Astrocyte (in vitro differentiated cells and primary cell): Measurements from ENCODE around the gene DOCK3. TPM values are rescaled to one million over a fixed set of nuclear protein-coding genes. Genes with fewer than 3 reads are reported as not detected.

ENCODE experiments used
- DNase-seq: peaks from one replicate; pipeline ENCODE4 v3.0.0-alpha.2; 2010; ENCODE audit warnings: low read depth
- FAIRE-seq: peaks from 2 replicates; lab custom pipeline; 2011; peaks lifted over from hg19 to GRCh38; lab: Jason Lieb, UNC
- H2AFZ ChIP-seq: 2 replicates; pipeline ENCODE4 v1.6.0; 2012; ENCODE audit warnings: low read depth, low read length, inconsistent platforms
- H3K27ac ChIP-seq: 2 replicates; pipeline ENCODE4 v1.5.1; 2011; ENCODE audit warnings: low read depth, low read length, inconsistent platforms
- H3K27me3 ChIP-seq: 2 replicates; pipeline ENCODE4 v1.6.0; 2011; ENCODE audit warnings: low read length, inconsistent platforms; ENCODE audit not compliant: insufficient read depth
- H3K36me3 ChIP-seq: 2 replicates; pipeline ENCODE4 v1.5.1; 2011; ENCODE audit warnings: low read length, inconsistent platforms; ENCODE audit not compliant: insufficient read depth
- H3K4me1 ChIP-seq: 2 replicates; pipeline ENCODE4 v1.5.1; 2011; ENCODE audit warnings: low read length, inconsistent platforms; ENCODE audit not compliant: insufficient read depth
- H3K4me2 ChIP-seq: 2 replicates; pipeline ENCODE4 v1.6.0; 2012; ENCODE audit warnings: low read length, inconsistent platforms
- H3K4me3 ChIP-seq: 2 replicates; pipeline ENCODE4 v1.5.1; 2011; ENCODE audit warnings: low read depth, mild to moderate bottlenecking, low read length, inconsistent platforms; ENCODE audit not compliant: insufficient read depth
- H3K79me2 ChIP-seq: 2 replicates; pipeline ENCODE4 v1.6.0; 2012; ENCODE audit warnings: mild to moderate bottlenecking, low read length, inconsistent platforms; ENCODE audit not compliant: insufficient read depth
- H3K9ac ChIP-seq: 2 replicates; pipeline ENCODE4 v1.6.0; 2012; ENCODE audit warnings: mild to moderate bottlenecking, low read length, inconsistent platforms
- H3K9me3 ChIP-seq: 2 replicates; pipeline ENCODE4 v1.5.1; 2012; ENCODE audit warnings: low read depth, mild to moderate bottlenecking, low read length, inconsistent platforms; ENCODE audit not compliant: insufficient read depth
- H4K20me1 ChIP-seq: 2 replicates; pipeline ENCODE4 v1.6.0; 2012; ENCODE audit warnings: low read length, inconsistent platforms; ENCODE audit not compliant: insufficient read depth
- H3K27ac Mint-ChIP-seq: one replicate; pipeline ENCODE4 v1.8.0; 2021; ENCODE audit warnings: mild to moderate bottlenecking, mixed read lengths; ENCODE audit not compliant: unreplicated experiment
- H3K27me3 Mint-ChIP-seq: one replicate; pipeline ENCODE4 v1.8.0; 2021; ENCODE audit warnings: low read depth, mixed read lengths; ENCODE audit not compliant: unreplicated experiment
- H3K36me3 Mint-ChIP-seq: one replicate; pipeline ENCODE4 v1.8.0; 2021; ENCODE audit warnings: low read depth, mixed read lengths; ENCODE audit not compliant: unreplicated experiment
- H3K4me1 Mint-ChIP-seq: one replicate; pipeline ENCODE4 v1.8.0; 2021; ENCODE audit warnings: low read depth, mixed read lengths; ENCODE audit not compliant: unreplicated experiment
- H3K4me3 Mint-ChIP-seq: one replicate; pipeline ENCODE4 v1.8.0; 2021; ENCODE audit warnings: mild to moderate bottlenecking, moderate library complexity, mixed read lengths; ENCODE audit not compliant: unreplicated experiment
- H3K9me3 Mint-ChIP-seq: one replicate; pipeline ENCODE4 v1.8.0; 2021; ENCODE audit warnings: mild to moderate bottlenecking, mixed read lengths; ENCODE audit not compliant: unreplicated experiment
- EZH2 ChIP-seq: IDR thresholded peaks from 2 replicates; pipeline ENCODE4 v1.6.1; 2012; ENCODE audit warnings: mild to moderate bottlenecking, low read length, inconsistent platforms; ENCODE audit not compliant: insufficient read depth
- total RNA-seq: library from RNA; stranded (reverse); gene quantifications from 2 replicates; pipeline ENCODE4 v1.2.1, GENCODE V29; 2021
- TF ChIP-seq, protein P1 (sequence below): IDR thresholded peaks from 2 replicates; pipeline ENCODE4 v1.5.1; 2011; ENCODE audit warnings: low read depth, mild to moderate bottlenecking, inconsistent platforms, low read length, moderate library complexity; ENCODE audit not compliant: insufficient read depth

The DOCK3 gene
- total RNA-seq, 1 donor from 2014 or later = 3.3 TPM

DNA sequence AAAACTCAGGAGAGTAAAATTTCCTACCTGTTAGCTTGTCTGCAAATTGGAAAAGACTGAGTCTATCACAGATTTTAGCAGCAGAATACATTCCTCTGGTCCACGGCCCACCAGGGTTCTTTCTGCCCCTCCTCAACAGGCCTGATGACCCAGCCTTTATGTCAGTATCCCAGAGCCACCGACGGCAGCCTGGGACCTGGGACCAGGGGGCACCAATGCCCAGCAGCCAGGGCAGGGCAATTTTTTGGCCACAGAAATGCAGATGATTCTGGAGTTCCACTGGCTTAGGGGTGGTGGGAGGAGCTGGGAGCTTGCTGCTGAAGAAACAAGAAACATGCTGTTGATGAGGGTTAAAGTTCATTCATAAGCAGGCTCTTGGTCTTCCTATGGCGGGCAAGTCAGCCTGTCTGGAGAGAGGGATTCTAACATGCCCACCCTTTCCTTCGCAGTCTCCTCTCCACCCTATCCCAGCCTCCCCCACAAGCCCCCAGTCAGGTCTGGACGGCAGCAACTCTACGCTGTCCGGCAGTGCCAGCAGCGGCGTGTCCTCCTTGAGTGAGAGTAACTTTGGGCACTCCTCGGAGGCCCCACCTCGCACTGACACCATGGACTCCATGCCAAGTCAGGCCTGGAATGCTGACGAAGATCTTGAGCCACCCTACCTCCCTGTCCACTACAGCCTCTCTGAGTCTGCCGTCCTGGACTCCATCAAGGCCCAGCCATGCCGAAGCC, 706.0 kb downstream of the DOCK3 start:
- FAIRE-seq (no peak), DNase-seq (no peak)
- Histone ChIP-seq H3K27ac (no peak overlapping the region), H3K36me3 (no peaks in the 10 kb centered on the region), H3K79me2 (peaks cover 22% of the 10 kb centered on the region), H3K9me3 (no peaks in the 10 kb centered on the region), H3K4me2 (no peak overlapping the region), H3K4me1 (peaks cover 8% of the 10 kb centered on the region), H3K4me3 (no peak overlapping the region), H4K20me1 (peaks cover 2% of the 10 kb centered on the region), H2AFZ (no peak overlapping the region), H3K9ac (no peak overlapping the region), H3K27me3 (no peaks in the 10 kb centered on the region)
- TF ChIP-seq, protein P1, sequence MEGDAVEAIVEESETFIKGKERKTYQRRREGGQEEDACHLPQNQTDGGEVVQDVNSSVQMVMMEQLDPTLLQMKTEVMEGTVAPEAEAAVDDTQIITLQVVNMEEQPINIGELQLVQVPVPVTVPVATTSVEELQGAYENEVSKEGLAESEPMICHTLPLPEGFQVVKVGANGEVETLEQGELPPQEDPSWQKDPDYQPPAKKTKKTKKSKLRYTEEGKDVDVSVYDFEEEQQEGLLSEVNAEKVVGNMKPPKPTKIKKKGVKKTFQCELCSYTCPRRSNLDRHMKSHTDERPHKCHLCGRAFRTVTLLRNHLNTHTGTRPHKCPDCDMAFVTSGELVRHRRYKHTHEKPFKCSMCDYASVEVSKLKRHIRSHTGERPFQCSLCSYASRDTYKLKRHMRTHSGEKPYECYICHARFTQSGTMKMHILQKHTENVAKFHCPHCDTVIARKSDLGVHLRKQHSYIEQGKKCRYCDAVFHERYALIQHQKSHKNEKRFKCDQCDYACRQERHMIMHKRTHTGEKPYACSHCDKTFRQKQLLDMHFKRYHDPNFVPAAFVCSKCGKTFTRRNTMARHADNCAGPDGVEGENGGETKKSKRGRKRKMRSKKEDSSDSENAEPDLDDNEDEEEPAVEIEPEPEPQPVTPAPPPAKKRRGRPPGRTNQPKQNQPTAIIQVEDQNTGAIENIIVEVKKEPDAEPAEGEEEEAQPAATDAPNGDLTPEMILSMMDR = no peak
- no peak for TF ChIP-seq EZH2
- Mint-ChIP-seq H3K27ac (no peak overlapping the region), H3K36me3 (peaks cover 3% of the 10 kb centered on the region), H3K9me3 (no peaks in the 10 kb centered on the region), H3K4me1 (peaks cover 2% of the 10 kb centered on the region), H3K4me3 (no peak overlapping the region), H3K27me3 (peaks cover 4% of the 10 kb centered on the region)

DNA sequence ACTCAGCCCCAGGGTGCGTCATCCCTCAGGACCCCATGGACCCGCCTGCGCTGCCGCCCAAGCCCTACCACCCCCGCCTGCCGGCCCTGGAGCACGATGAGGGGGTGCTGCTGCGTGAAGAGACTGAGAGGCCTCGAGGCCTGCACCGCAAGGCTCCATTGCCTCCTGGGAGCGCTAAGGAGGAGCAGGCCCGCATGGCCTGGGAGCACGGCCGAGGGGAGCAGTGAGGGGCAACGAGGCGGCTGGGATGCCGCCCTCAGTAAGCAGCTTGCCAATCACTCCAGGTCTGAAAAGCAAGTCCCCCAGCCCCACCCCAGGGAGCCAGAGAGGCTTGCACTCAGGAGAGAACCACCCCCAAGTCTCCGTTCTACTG, 706.6 kb downstream of the DOCK3 start:
- Histone ChIP-seq H4K20me1 (peaks cover 8% of the 10 kb centered on the region), H3K27ac (no peak overlapping the region), H3K9ac (no peak overlapping the region), H3K9me3 (no peaks in the 10 kb centered on the region), H3K4me3 (no peak overlapping the region), H3K4me2 (no peak overlapping the region), H3K27me3 (no peaks in the 10 kb centered on the region), H3K36me3 (no peaks in the 10 kb centered on the region), H3K79me2 (peaks cover 28% of the 10 kb centered on the region), H3K4me1 (peaks cover 8% of the 10 kb centered on the region), H2AFZ (no peak overlapping the region)
- FAIRE-seq (no peak), DNase-seq (no peak)
- peaks cover 2% of the 10 kb centered on the region for H3K27me3 Mint-ChIP-seq
- no peak overlapping the region for H3K27ac Mint-ChIP-seq
- no peaks in the 10 kb centered on the region for H3K9me3 Mint-ChIP-seq
- no peak for TF ChIP-seq EZH2
- H3K4me1 Mint-ChIP-seq = peaks cover 3% of the 10 kb centered on the region
- H3K36me3 Mint-ChIP-seq = peaks cover 3% of the 10 kb centered on the region
- no peak overlapping the region for H3K4me3 Mint-ChIP-seq

DNA sequence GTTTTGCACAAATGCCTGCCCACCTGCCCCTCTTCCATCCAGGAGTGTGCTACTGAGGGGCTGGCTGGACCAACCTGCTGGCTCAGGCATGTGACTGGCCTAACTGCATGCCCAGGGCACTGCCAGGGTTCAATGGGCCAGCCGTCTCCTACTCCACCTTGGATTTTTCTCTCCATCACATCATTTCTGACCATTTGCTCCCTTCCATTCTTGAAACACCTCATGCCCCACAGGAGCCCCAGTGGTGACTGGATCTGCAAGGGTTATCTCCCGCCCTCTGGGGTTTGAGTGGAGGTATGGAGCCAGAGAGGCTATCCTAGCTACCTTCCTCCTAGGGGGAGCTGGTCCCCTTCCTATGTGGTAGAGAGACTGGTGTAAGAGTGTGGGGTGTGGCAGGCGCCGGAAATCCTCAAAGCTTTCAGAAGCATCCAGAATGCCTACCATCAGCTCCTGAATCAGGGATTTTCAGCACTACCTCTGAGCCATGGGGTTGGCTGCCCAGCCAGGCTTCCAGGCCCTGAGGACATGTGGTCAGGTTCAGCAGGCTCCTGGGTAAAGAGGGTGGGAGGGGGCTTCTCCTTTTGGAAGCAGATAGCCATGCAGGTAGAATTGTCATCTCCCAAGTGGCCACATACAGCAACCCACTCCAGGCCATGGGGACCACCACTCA, 707.5 kb downstream of the DOCK3 start:
- H3K27me3 Mint-ChIP-seq = no peaks in the 10 kb centered on the region
- no peak overlapping the region for H3K4me2 ChIP-seq
- H4K20me1 ChIP-seq = peaks cover 15% of the 10 kb centered on the region
- TF ChIP-seq, protein P1 = no peak
- H3K4me3 Mint-ChIP-seq = no peak overlapping the region
- H3K9me3 Mint-ChIP-seq = no peaks in the 10 kb centered on the region
- H3K36me3 Mint-ChIP-seq = peaks cover 3% of the 10 kb centered on the region
- no peak overlapping the region for H3K9ac ChIP-seq
- H3K36me3 ChIP-seq = no peaks in the 10 kb centered on the region
- no peak overlapping the region for H3K4me3 ChIP-seq
- FAIRE-seq (no peak), DNase-seq (no peak)
- peaks cover 17% of the 10 kb centered on the region for H3K4me1 ChIP-seq
- no peak overlapping the region for H2AFZ ChIP-seq
- H3K9me3 ChIP-seq = no peaks in the 10 kb centered on the region
- peaks cover 37% of the 10 kb centered on the region for H3K79me2 ChIP-seq
- H3K4me1 Mint-ChIP-seq = peaks cover 8% of the 10 kb centered on the region
- H3K27ac ChIP-seq = no peak overlapping the region
- H3K27ac Mint-ChIP-seq = no peak overlapping the region
- no peaks in the 10 kb centered on the region for H3K27me3 ChIP-seq
